ENCODE measurements around the gene EYS. TPM values are rescaled to one million over a fixed set of nuclear protein-coding genes. Genes with fewer than 3 reads are reported as not detected.

Gene EYS
- total and polyA plus RNA-seq, 2 of the 13 experiments (the other 11 are each of a cell fraction or from before 2014, with no cell fraction given), result 0.04 to 0.07 TPM

DNA sequence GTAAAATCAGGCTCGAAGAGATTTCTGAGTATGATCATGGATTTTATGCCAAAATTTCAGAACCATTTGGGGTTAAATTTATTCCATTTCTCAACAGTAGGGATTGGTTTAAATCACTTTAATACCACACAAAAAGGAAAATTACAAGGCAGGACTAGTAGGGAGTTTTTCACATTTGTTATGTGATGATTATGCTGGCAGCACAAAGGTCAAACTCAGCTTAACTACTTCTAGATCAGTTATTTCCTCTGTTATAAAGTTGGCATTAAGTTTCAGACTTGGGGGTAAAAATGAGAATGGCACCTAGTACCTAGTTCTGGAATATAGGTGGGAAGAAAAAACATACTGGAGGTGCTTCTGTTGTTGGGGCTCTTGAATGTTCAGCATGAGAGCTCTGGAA lies 2031.9 kb downstream of the EYS start:
- peaks cover 98% of the 10 kb centered on the region for H3K79me2 ChIP-seq (ENCODE audit: insufficient read depth, low read length)
- peaks cover 61% of the 10 kb centered on the region for H4K20me1 ChIP-seq (ENCODE audit: insufficient read depth, low read length)
- intact Hi-C loops (cut with micrococcal nuclease; ENCODE audit: unreplicated experiment), result loop anchor here (5.0 kb wide), 2 partner anchors 38 to 1423 kb away; partner anchors contain the start of gene PHF3
- no peak overlapping the region for H3K9ac ChIP-seq (ENCODE audit: insufficient read depth, low read depth, low read length)
- ChIA-PET POLR2A (no interaction called here), CTCF (ENCODE audit: low intra/inter-chr PET ratio, low total read pairs) (no interaction called here)
- FAIRE-seq, result no peak
- in situ Hi-C loops (cut with HindIII; ENCODE audit: extremely low pct_ligation_motif_present, low pct_unique_long_range_greater_than_20kb), result no loop called here
- no peak overlapping the region for H3K4me2 ChIP-seq (ENCODE audit: low read depth, low read length)
- peaks cover 5 to 31% of the 10 kb centered on the region in 2 experiments; a peak in 4 of 5 replicates for H3K36me3 ChIP-seq (replicated peaks in 1 of 2; ENCODE audit: control insufficient read depth in 1 of 2, insufficient read depth in 2 of 2, low read length in 2 of 2)
- H3K27me3 ChIP-seq (ENCODE audit: control insufficient read depth in 1 of 2, insufficient read depth in 2 of 2, low read length in 2 of 2), result no peaks in the 10 kb centered on the region
- no peak overlapping the region for H3K4me3 ChIP-seq (replicated peaks in 1 of 3; ENCODE audit: insufficient read depth in 1 of 3, low read depth in 2 of 3, low read length in 3 of 3)
- TF ChIP-seq KDM1A (CRISPR knock-in tag; IDR thresholded peaks at IDR 0.05), result no peak
- TF ChIP-seq ARID2 (CRISPR knock-in tag; IDR thresholded peaks at IDR 0.05; ENCODE audit: borderline replicate concordance), result 0 out of 2 replicates have a peak, but pooled peaks have one; percentile 56
- peak; percentile 29 for TF ChIP-seq AGO2 (optimal IDR thresholded peaks at IDR 0.05; ENCODE audit: low read depth, low read length)
- peaks cover 65% of the 10 kb centered on the region for H3K4me1 ChIP-seq (ENCODE audit: insufficient read depth, low read length)
- no peak overlapping the region for H2AFZ ChIP-seq (ENCODE audit: low read length)
- BruUV-seq (replicated peaks), result no TSS peak
- no peak for DNase-seq (ENCODE audit: low spot score)
- no peak overlapping the region for H3K27ac ChIP-seq (ENCODE audit: extremely low read length, insufficient read depth, low read length)
- 98% methylated on average over 1 of the region's 1 CpG for WGBS (ENCODE audit: low lambda C conversion rate)
- ATAC-seq, result no peak
- no peaks in the 10 kb centered on the region for H3K9me3 ChIP-seq (ENCODE audit: low read length)

- 92% methylated on average over 3 of the region's 3 CpGs for WGBS (ENCODE audit: low lambda C conversion rate)
- POLR2A ChIA-PET, result no interaction called here
- no TSS peak for BruUV-seq (replicated peaks)
- Histone ChIP-seq H3K36me3 (replicated peaks in 1 of 2; ENCODE audit: control insufficient read depth in 1 of 2, insufficient read depth in 2 of 2, low read length in 2 of 2) (peaks cover 5 to 26% of the 10 kb centered on the region in 2 experiments; a peak in 4 of 5 replicates), H3K27ac (ENCODE audit: extremely low read length, insufficient read depth, low read length) (no peak overlapping the region), H3K27me3 (ENCODE audit: control insufficient read depth in 1 of 2, insufficient read depth in 2 of 2, low read length in 2 of 2) (no peaks in the 10 kb centered on the region), H3K79me2 (ENCODE audit: insufficient read depth, low read length) (peaks cover 98% of the 10 kb centered on the region), H3K4me1 (ENCODE audit: insufficient read depth, low read length) (peaks cover 67% of the 10 kb centered on the region), H3K4me2 (ENCODE audit: low read depth, low read length) (no peak overlapping the region), H3K9ac (ENCODE audit: insufficient read depth, low read depth, low read length) (no peak overlapping the region), H3K9me3 (ENCODE audit: low read length) (no peaks in the 10 kb centered on the region), H2AFZ (ENCODE audit: low read length) (no peak overlapping the region), H4K20me1 (ENCODE audit: insufficient read depth, low read length) (peaks cover 66% of the 10 kb centered on the region), H3K4me3 (replicated peaks in 1 of 3; ENCODE audit: insufficient read depth in 1 of 3, low read depth in 2 of 3, low read length in 3 of 3) (no peak overlapping the region)
- FAIRE-seq, result no peak
- intact Hi-C loops (cut with micrococcal nuclease; ENCODE audit: unreplicated experiment) (loop anchor here (5.0 kb wide), 2 partner anchors 37 to 1422 kb away; partner anchors contain the start of gene PHF3), in situ Hi-C loops (cut with HindIII; ENCODE audit: extremely low pct_ligation_motif_present, low pct_unique_long_range_greater_than_20kb) (no loop called here)
- DNase-seq (ENCODE audit: low spot score), result no peak
- CTCF ChIA-PET (ENCODE audit: low intra/inter-chr PET ratio, low total read pairs), result no interaction called here
- no peak for ATAC-seq
- no peak for TF ChIP-seq KLF15 (CRISPR knock-in tag; IDR thresholded peaks at IDR 0.05; ENCODE audit: borderline replicate concordance)
- TF ChIP-seq ZMYM4 (CRISPR knock-in tag; IDR thresholded peaks at IDR 0.05), result no peak
- no peak for TF ChIP-seq ZNF773 (CRISPR knock-in tag; IDR thresholded peaks at IDR 0.05; ENCODE audit: borderline replicate concordance)
- TF ChIP-seq, protein P1, sequence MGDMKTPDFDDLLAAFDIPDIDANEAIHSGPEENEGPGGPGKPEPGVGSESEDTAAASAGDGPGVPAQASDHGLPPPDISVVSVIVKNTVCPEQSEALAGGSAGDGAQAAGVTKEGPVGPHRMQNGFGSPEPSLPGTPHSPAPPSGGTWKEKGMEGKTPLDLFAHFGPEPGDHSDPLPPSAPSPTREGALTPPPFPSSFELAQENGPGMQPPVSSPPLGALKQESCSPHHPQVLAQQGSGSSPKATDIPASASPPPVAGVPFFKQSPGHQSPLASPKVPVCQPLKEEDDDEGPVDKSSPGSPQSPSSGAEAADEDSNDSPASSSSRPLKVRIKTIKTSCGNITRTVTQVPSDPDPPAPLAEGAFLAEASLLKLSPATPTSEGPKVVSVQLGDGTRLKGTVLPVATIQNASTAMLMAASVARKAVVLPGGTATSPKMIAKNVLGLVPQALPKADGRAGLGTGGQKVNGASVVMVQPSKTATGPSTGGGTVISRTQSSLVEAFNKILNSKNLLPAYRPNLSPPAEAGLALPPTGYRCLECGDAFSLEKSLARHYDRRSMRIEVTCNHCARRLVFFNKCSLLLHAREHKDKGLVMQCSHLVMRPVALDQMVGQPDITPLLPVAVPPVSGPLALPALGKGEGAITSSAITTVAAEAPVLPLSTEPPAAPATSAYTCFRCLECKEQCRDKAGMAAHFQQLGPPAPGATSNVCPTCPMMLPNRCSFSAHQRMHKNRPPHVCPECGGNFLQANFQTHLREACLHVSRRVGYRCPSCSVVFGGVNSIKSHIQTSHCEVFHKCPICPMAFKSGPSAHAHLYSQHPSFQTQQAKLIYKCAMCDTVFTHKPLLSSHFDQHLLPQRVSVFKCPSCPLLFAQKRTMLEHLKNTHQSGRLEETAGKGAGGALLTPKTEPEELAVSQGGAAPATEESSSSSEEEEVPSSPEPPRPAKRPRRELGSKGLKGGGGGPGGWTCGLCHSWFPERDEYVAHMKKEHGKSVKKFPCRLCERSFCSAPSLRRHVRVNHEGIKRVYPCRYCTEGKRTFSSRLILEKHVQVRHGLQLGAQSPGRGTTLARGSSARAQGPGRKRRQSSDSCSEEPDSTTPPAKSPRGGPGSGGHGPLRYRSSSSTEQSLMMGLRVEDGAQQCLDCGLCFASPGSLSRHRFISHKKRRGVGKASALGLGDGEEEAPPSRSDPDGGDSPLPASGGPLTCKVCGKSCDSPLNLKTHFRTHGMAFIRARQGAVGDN (CRISPR knock-in tag; IDR thresholded peaks at IDR 0.05), result no peak
- no peak for TF ChIP-seq HDAC2 (CRISPR knock-in tag; IDR thresholded peaks at IDR 0.05)
- TF ChIP-seq, protein P2, sequence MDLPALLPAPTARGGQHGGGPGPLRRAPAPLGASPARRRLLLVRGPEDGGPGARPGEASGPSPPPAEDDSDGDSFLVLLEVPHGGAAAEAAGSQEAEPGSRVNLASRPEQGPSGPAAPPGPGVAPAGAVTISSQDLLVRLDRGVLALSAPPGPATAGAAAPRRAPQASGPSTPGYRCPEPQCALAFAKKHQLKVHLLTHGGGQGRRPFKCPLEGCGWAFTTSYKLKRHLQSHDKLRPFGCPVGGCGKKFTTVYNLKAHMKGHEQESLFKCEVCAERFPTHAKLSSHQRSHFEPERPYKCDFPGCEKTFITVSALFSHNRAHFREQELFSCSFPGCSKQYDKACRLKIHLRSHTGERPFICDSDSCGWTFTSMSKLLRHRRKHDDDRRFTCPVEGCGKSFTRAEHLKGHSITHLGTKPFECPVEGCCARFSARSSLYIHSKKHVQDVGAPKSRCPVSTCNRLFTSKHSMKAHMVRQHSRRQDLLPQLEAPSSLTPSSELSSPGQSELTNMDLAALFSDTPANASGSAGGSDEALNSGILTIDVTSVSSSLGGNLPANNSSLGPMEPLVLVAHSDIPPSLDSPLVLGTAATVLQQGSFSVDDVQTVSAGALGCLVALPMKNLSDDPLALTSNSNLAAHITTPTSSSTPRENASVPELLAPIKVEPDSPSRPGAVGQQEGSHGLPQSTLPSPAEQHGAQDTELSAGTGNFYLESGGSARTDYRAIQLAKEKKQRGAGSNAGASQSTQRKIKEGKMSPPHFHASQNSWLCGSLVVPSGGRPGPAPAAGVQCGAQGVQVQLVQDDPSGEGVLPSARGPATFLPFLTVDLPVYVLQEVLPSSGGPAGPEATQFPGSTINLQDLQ (CRISPR knock-in tag; IDR thresholded peaks at IDR 0.05), result no peak
- no peak for TF ChIP-seq ZNF362 (CRISPR knock-in tag; IDR thresholded peaks at IDR 0.05; ENCODE audit: borderline replicate concordance)
Measured at GRCh38 chr6:63674635-63675034, 2032.4 kb downstream of the EYS start.

Measured in HepG2 (cell line).